Esophagus squamous epithelium (tissue), 5 donors: ENCODE measurements around the gene PLXNB1. TPM values are rescaled to one million over a fixed set of nuclear protein-coding genes. Genes with fewer than 3 reads are reported as not detected.
A peak's percentile ranks its signal among the peaks of the same experiment; 100 is the strongest.

Experiments used
- DNase-seq: peaks from one replicate; lab custom pipeline; 2025; lab: John Stamatoyannopoulos, UW
- H3K27ac ChIP-seq, 4 donors: fragments of 200-600 bp; sonication (generic); one replicate each; pipeline ENCODE4 v1.5.1; 2016 to 2019; ENCODE audit warnings: mild to moderate bottlenecking in 1 of 4
- H3K27me3 ChIP-seq, 4 donors: fragments of 200-600 bp; sonication (generic); 1 replicate in 3 of 4; 2 replicates in 1 of 4; pipeline versions ENCODE4 v1.5.1 to v1.6.0; 2017 to 2021; ENCODE audit warnings: antibody characterized with exemption in 1 of 4
- H3K36me3 ChIP-seq, 3 donors: fragments of 200-600 bp; sonication (generic); one replicate each; pipeline ENCODE4 v1.5.1; 2016 to 2019
- H3K4me1 ChIP-seq, 3 donors: fragments of 200-600 bp; sonication (generic); one replicate each; pipeline ENCODE4 v1.5.1; 2017 to 2019
- H3K4me3 ChIP-seq, 4 donors: fragments of 200-600 bp; sonication (generic); 1 replicate in 3 of 4; 2 replicates in 1 of 4; pipeline ENCODE4 v1.5.1; 2016 to 2019; ENCODE audit warnings: mild to moderate bottlenecking in 2 of 4, moderate library complexity in 1 of 4
- H3K9me3 ChIP-seq, 3 donors: fragments of 200-600 bp; sonication (generic); one replicate each; pipeline ENCODE4 v1.5.1; 2016 to 2019
- CTCF ChIP-seq, 6 experiments: fragments of 450-650 bp in 4 of 6; fragments of 200-600 bp in 2 of 6; sonication (generic) in 2 of 6; IDR thresholded peaks; one replicate each; pipeline ENCODE4 v1.5.1; 2016 to 2019; ENCODE audit warnings: antibody characterized with exemption in 6 of 6, mild to moderate bottlenecking in 4 of 6, moderate library complexity in 4 of 6
- POLR2A ChIP-seq, 4 donors: fragments of 450-650 bp; IDR thresholded peaks; one replicate each; pipeline ENCODE4 v1.6.1; 2017; ENCODE audit warnings: antibody characterized with exemption in 4 of 4, mild to moderate bottlenecking in 4 of 4, moderate library complexity in 3 of 4
- WGBS, 2 donors: methylation state at CpG; one replicate each; pipeline ENCODE4 v1.1.5; 2018; 5-methylcytosine and 5-hydroxymethylcytosine counted together
- intact Hi-C: fragments of 100-400 bp; cut with DNase I; formaldehyde crosslinking; loops from one replicate; pipeline ENCODE4 v1.15.0; 2022
- total RNA-seq, 4 donors: library from RNA; depleted of rRNA; stranded (reverse); fragments of >200 nt; gene quantifications; one replicate each; pipeline ENCODE4 v1.1.0, GENCODE V29; 2016
- donor health status: DM: yes; HTN: yes; CAD: no.

Gene PLXNB1
- total RNA-seq, 4 donors from 2014 or later: 57.7 to 215 (median 128) TPM

GRCh38 chr3:48472673-48472922 lies 42.7 kb upstream of the PLXNB1 start:
- no peak for DNase-seq
- Histone ChIP-seq H3K9me3 (no peaks in the 10 kb centered on the region), H3K36me3 (peaks cover 8 to 56% (median 16%) of the 10 kb centered on the region in 3 donors)

GRCh38 chr3:48470286-48470685 lies 40.4 kb upstream of the PLXNB1 start:
- DNase-seq: no peak
- no peaks in the 10 kb centered on the region for H3K27me3 ChIP-seq
- H3K4me3 ChIP-seq: no peak overlapping the region
- peak overlapping the region; percentile 27 to 100 (median 95) for H3K27ac ChIP-seq
- intact Hi-C loops: no loop called here
- WGBS, 2 donors: no CpG with 5 or more reads among the region's 1 CpG
- peaks cover 65 to 98% (median 75%) of the 10 kb centered on the region in 3 donors for H3K4me1 ChIP-seq
- TF ChIP-seq CTCF (IDR thresholded peaks at IDR 0.05) (no peak), POLR2A (IDR thresholded peaks at IDR 0.05) (no peak)
- H3K9me3 ChIP-seq: no peaks in the 10 kb centered on the region
- peaks cover 8 to 42% (median 20%) of the 10 kb centered on the region in 3 donors for H3K36me3 ChIP-seq

More at GRCh38 chr3:48472673-48472922, 42.7 kb upstream of the PLXNB1 start:
- no peaks in the 10 kb centered on the region for H3K27me3 ChIP-seq
- peak overlapping the region; percentile 93 to 99 (median 98) for H3K27ac ChIP-seq
- H3K4me3 ChIP-seq: peak overlapping the region; percentile 49 to 79 (median 68)
- TF ChIP-seq CTCF (IDR thresholded peaks at IDR 0.05): no peak
- no peak for TF ChIP-seq POLR2A (IDR thresholded peaks at IDR 0.05)
- peaks cover 48 to 89% (median 62%) of the 10 kb centered on the region in 3 donors for H3K4me1 ChIP-seq
- 0% methylated on average over 3 to 5 of the region's 5 CpGs for WGBS, 2 donors
- intact Hi-C loops: no loop called here

- Histone ChIP-seq H3K27ac (peak overlapping the region; percentile 91 to 100 (median 99)), H3K4me3 (no peak overlapping the region), H3K4me1 (peaks cover 73 to 99% (median 78%) of the 10 kb centered on the region in 3 donors), H3K9me3 (no peaks in the 10 kb centered on the region), H3K36me3 (peaks cover 12 to 45% (median 20%) of the 10 kb centered on the region in 3 donors), H3K27me3 (no peaks in the 10 kb centered on the region)
- WGBS, 2 donors: 61 to 80% methylated on average over 3 to 14 of the region's 29 CpGs
- intact Hi-C loops: loop anchor here (5.0 kb wide), 1 partner anchor 33 kb away; the partner anchor contains the start of gene SHISA5
- no peak for TF ChIP-seq POLR2A (IDR thresholded peaks at IDR 0.05)
- TF ChIP-seq CTCF (IDR thresholded peaks at IDR 0.05): no peak
- DNase-seq: no peak
Measured at GRCh38 chr3:48469046-48469915, 39.4 kb upstream of the PLXNB1 start.

- DNase-seq: no peak
- intact Hi-C loops: loop anchor here (5.0 kb wide), 1 partner anchor 34 kb away; the partner anchor contains the start of gene SHISA5
- Histone ChIP-seq H3K9me3 (no peaks in the 10 kb centered on the region), H3K27ac (peak overlapping the region; percentile 91 to 100 (median 99)), H3K27me3 (no peaks in the 10 kb centered on the region), H3K4me1 (peaks cover 70 to 90% (median 73%) of the 10 kb centered on the region in 3 donors), H3K36me3 (peaks cover 20 to 55% (median 20%) of the 10 kb centered on the region in 3 donors), H3K4me3 (peak overlapping the region in 1 of 4 donors; percentile 75)
- no peak for TF ChIP-seq POLR2A (IDR thresholded peaks at IDR 0.05)
- no peak for TF ChIP-seq CTCF (IDR thresholded peaks at IDR 0.05)
- 48 to 50% methylated on average over 1 to 4 of the region's 8 CpGs for WGBS, 2 donors
Measured at GRCh38 chr3:48468329-48468731, 38.4 kb upstream of the PLXNB1 start.
